T-helper 9 cell (primary cell): Measurements from ENCODE around the gene THRB.

Experiments used
- DNase-seq: peaks from one replicate; pipeline ENCODE4 v3.0.0-alpha.2; 2020

Gene THRB

GRCh38 chr3:24344784-24345439 lies 149.7 kb downstream of the THRB start:
- DNase-seq: no peak

- no peak for DNase-seq
Measured at GRCh38 chr3:24343084-24343783, 151.4 kb downstream of the THRB start.

- DNase-seq: no peak
Measured at GRCh38 chr3:24342275-24342674, 152.4 kb downstream of the THRB start.

- no peak for DNase-seq
Measured at GRCh38 chr3:24341668-24342067, 153.0 kb downstream of the THRB start.

GRCh38 chr3:24340966-24341365 lies 153.7 kb downstream of the THRB start:
- no peak for DNase-seq

- DNase-seq: no peak
Measured at GRCh38 chr3:24340161-24340560, 154.5 kb downstream of the THRB start.

- DNase-seq: no peak
Measured at GRCh38 chr3:24339266-24339825, 155.3 kb downstream of the THRB start.

- no peak for DNase-seq
Measured at GRCh38 chr3:24338409-24339130, 156.1 kb downstream of the THRB start.

- no peak for DNase-seq
Measured at GRCh38 chr3:24336101-24336500, 158.5 kb downstream of the THRB start.

GRCh38 chr3:24332092-24332491 lies 162.6 kb downstream of the THRB start:
- DNase-seq: no peak

- no peak for DNase-seq
Measured at GRCh38 chr3:24323272-24323671, 171.4 kb downstream of the THRB start.

- DNase-seq: no peak
Measured at GRCh38 chr3:24320601-24321000, 174.0 kb downstream of the THRB start.

- DNase-seq: no peak
Measured at GRCh38 chr3:24318677-24319287, 175.9 kb downstream of the THRB start.

GRCh38 chr3:24316887-24317383 lies 177.7 kb downstream of the THRB start:
- DNase-seq: no peak

GRCh38 chr3:24315971-24316370 lies 178.7 kb downstream of the THRB start:
- DNase-seq: no peak

GRCh38 chr3:24315356-24315755 lies 179.3 kb downstream of the THRB start:
- no peak for DNase-seq

GRCh38 chr3:24311881-24312280 lies 182.8 kb downstream of the THRB start:
- no peak for DNase-seq

GRCh38 chr3:24310887-24311286 lies 183.8 kb downstream of the THRB start:
- no peak for DNase-seq

- no peak for DNase-seq
Measured at GRCh38 chr3:24306518-24306917, 188.1 kb downstream of the THRB start.

GRCh38 chr3:24305795-24306467 lies 188.7 kb downstream of the THRB start:
- no peak for DNase-seq

- DNase-seq: no peak
Measured at GRCh38 chr3:24303057-24303754, 191.4 kb downstream of the THRB start.

GRCh38 chr3:24302396-24302795 lies 192.3 kb downstream of the THRB start:
- DNase-seq: no peak
